GM19324 (cell line): ENCODE data around the gene DCTD.

Experiments
- ATAC-seq: cut with Tn5 transposase; IDR thresholded peaks from one replicate; pipeline ENCODE4 v1.9.1; 2021; ENCODE audit warnings: mild to moderate bottlenecking, moderate library complexity; ENCODE audit not compliant: unreplicated experiment, low FRiP score

The DCTD gene

GRCh38 chr4:182895791-182896292, 21.3 kb downstream of the DCTD start:
- ATAC-seq = no peak

- no peak for ATAC-seq
Measured at GRCh38 chr4:182894681-182895275, 22.4 kb downstream of the DCTD start.

- no peak for ATAC-seq
Measured at GRCh38 chr4:182893474-182894080, 23.6 kb downstream of the DCTD start.

GRCh38 chr4:182893047-182893446, 24.1 kb downstream of the DCTD start:
- ATAC-seq = no peak

- ATAC-seq = no peak
Measured at GRCh38 chr4:182890202-182890601, 27.0 kb downstream of the DCTD start.

- no peak for ATAC-seq
Measured at GRCh38 chr4:182888891-182889290, 28.3 kb downstream of the DCTD start.

- no peak for ATAC-seq
Measured at GRCh38 chr4:182886768-182887167, 30.4 kb downstream of the DCTD start.

GRCh38 chr4:182886205-182886604, 31.0 kb downstream of the DCTD start:
- ATAC-seq = no peak

- ATAC-seq = no peak
Measured at GRCh38 chr4:182885738-182886077, 31.5 kb downstream of the DCTD start.

- no peak for ATAC-seq
Measured at GRCh38 chr4:182885022-182885737, 32.0 kb downstream of the DCTD start.

- no peak for ATAC-seq
Measured at GRCh38 chr4:182884040-182884439, 33.1 kb downstream of the DCTD start.

- no peak for ATAC-seq
Measured at GRCh38 chr4:182883351-182883750, 33.8 kb downstream of the DCTD start.

GRCh38 chr4:182881914-182882313, 35.3 kb downstream of the DCTD start:
- no peak for ATAC-seq

- no peak for ATAC-seq
Measured at GRCh38 chr4:182880387-182881356, 36.5 kb downstream of the DCTD start.

- ATAC-seq = no peak
Measured at GRCh38 chr4:182879913-182880312, 37.3 kb downstream of the DCTD start.

GRCh38 chr4:182878633-182879495, 38.3 kb downstream of the DCTD start:
- no peak for ATAC-seq

GRCh38 chr4:182877326-182877883, 39.8 kb downstream of the DCTD start:
- no peak for ATAC-seq

- no peak for ATAC-seq
Measured at GRCh38 chr4:182876427-182876826, 40.8 kb downstream of the DCTD start.
